DOHH2 (cell line): ENCODE data around the gene RNU5D-1.

Experiments
- H3F3A ChIP-seq: fragments of 200-600 bp; sonication (generic), shearing (Covaris generic); 2 replicates; pipeline ENCODE4 v1.6.0; 2016; ENCODE audit warnings: antibody characterized with exemption, mild to moderate bottlenecking; ENCODE audit not compliant: control insufficient read depth, insufficient read depth
- H3K27ac ChIP-seq: fragments of 200-600 bp; sonication (generic); 2 replicates; pipeline ENCODE4 v1.5.1; 2014; ENCODE audit warnings: low read depth, mild to moderate bottlenecking, low read length, moderate library complexity
- H3K27me3 ChIP-seq: fragments of 200-600 bp; sonication (generic); 2 replicates; pipeline ENCODE4 v1.6.1; 2014; ENCODE audit warnings: mild to moderate bottlenecking, low read length, mixed read lengths; ENCODE audit not compliant: control insufficient read depth
- H3K36me3 ChIP-seq: fragments of 200-600 bp; sonication (generic); 2 replicates; pipeline ENCODE4 v1.6.1; 2014; ENCODE audit warnings: mild to moderate bottlenecking, low read length, moderate library complexity, mixed read lengths; ENCODE audit not compliant: control insufficient read depth
- H3K4me1 ChIP-seq: fragments of 200-600 bp; sonication (generic); 2 replicates; pipeline ENCODE4 v1.6.1; 2014; ENCODE audit warnings: mild to moderate bottlenecking, low read length, mixed read lengths; ENCODE audit not compliant: control insufficient read depth
- H3K4me2 ChIP-seq: fragments of 200-600 bp; sonication (generic); 2 replicates; pipeline ENCODE4 v1.6.0; 2014; ENCODE audit warnings: mild to moderate bottlenecking, low read length, moderate library complexity
- H3K4me3 ChIP-seq: fragments of 200-600 bp; sonication (generic); 2 replicates; pipeline ENCODE4 v1.5.1; 2014; ENCODE audit warnings: mild to moderate bottlenecking, low read length, mixed read lengths
- H3K79me2 ChIP-seq: fragments of 200-600 bp; sonication (generic); 2 replicates; pipeline ENCODE4 v1.6.1; 2014; ENCODE audit warnings: mild to moderate bottlenecking, low read length, mixed read lengths; ENCODE audit not compliant: control insufficient read depth
- H3K9me2 ChIP-seq: fragments of 200-600 bp; sonication (generic); replicated peaks from 2 replicates; pipeline ENCODE4 v1.6.1; 2014; ENCODE audit warnings: mild to moderate bottlenecking, low read length, mixed read lengths; ENCODE audit not compliant: control insufficient read depth
- H3K9me3 ChIP-seq: fragments of 200-600 bp; sonication (generic); 2 replicates; pipeline ENCODE4 v1.6.1; 2014; ENCODE audit warnings: antibody characterized with exemption, low read length, mixed read lengths; ENCODE audit not compliant: control insufficient read depth, insufficient read depth
- H4K20me1 ChIP-seq: fragments of 200-600 bp; sonication (generic); 2 replicates; pipeline ENCODE4 v1.6.0; 2014; ENCODE audit warnings: low read depth, mild to moderate bottlenecking, antibody characterized with exemption, low read length, moderate library complexity; ENCODE audit not compliant: control insufficient read depth, insufficient read depth
- EZH2phosphoT487 ChIP-seq: fragments of 200-600 bp; sonication (generic); IDR thresholded peaks from 2 replicates; pipeline ENCODE4 v1.6.1; 2017; ENCODE audit warnings: borderline replicate concordance, mild to moderate bottlenecking, antibody characterized with exemption, low read length, moderate library complexity, mixed read lengths
- TF ChIP-seq, protein P1 (sequence below): fragments of 200-600 bp; sonication (generic); IDR thresholded peaks from one replicate; pipeline ENCODE4 v1.5.1; 2014; ENCODE audit warnings: antibody characterized with exemption, mild to moderate bottlenecking, low read depth, low read length; ENCODE audit not compliant: poor library complexity, severe bottlenecking

Gene RNU5D-1

GRCh38 chr1:44714944-44715571 lies 15.9 kb downstream of the RNU5D-1 start:
- Histone ChIP-seq H3F3A (peaks cover 42% of the 10 kb centered on the region), H3K36me3 (no peaks in the 10 kb centered on the region), H3K4me2 (peak overlapping the region; percentile 76), H3K27ac (peak overlapping the region; percentile 99), H3K4me1 (peaks cover 82% of the 10 kb centered on the region), H3K4me3 (peak overlapping the region; percentile 56), H3K9me3 (no peaks in the 10 kb centered on the region), H3K79me2 (no peaks in the 10 kb centered on the region), H3K27me3 (no peaks in the 10 kb centered on the region), H3K9me2 (no peaks in the 10 kb centered on the region), H4K20me1 (no peaks in the 10 kb centered on the region)
- no peak for TF ChIP-seq EZH2phosphoT487
- TF ChIP-seq, protein P1, sequence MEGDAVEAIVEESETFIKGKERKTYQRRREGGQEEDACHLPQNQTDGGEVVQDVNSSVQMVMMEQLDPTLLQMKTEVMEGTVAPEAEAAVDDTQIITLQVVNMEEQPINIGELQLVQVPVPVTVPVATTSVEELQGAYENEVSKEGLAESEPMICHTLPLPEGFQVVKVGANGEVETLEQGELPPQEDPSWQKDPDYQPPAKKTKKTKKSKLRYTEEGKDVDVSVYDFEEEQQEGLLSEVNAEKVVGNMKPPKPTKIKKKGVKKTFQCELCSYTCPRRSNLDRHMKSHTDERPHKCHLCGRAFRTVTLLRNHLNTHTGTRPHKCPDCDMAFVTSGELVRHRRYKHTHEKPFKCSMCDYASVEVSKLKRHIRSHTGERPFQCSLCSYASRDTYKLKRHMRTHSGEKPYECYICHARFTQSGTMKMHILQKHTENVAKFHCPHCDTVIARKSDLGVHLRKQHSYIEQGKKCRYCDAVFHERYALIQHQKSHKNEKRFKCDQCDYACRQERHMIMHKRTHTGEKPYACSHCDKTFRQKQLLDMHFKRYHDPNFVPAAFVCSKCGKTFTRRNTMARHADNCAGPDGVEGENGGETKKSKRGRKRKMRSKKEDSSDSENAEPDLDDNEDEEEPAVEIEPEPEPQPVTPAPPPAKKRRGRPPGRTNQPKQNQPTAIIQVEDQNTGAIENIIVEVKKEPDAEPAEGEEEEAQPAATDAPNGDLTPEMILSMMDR, result peak; percentile 92

DNA sequence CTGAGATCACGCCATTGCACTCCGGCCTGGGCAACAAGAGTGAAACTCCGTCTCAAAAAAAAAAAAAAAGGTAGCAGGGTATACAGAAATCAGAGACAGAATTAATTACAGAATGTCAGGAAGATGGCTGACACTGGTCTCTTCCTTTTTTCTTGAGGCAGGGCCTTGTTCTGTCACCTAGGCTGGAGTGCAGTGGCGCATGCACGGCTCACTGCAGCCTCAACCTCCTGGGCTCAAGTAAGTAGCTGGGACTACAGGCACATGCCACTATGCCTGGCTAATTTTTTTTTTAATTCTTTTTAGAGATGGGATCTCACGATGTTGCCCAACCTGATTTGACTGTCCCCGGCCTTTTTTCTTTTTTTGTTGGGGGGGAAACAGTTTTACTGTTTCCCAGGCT lies 16.4 kb downstream of the RNU5D-1 start:
- no peaks in the 10 kb centered on the region for H3K9me2 ChIP-seq
- no peaks in the 10 kb centered on the region for H3K9me3 ChIP-seq
- H3K79me2 ChIP-seq, result no peaks in the 10 kb centered on the region
- peak overlapping the region; percentile 56 for H3K4me3 ChIP-seq
- H4K20me1 ChIP-seq, result no peaks in the 10 kb centered on the region
- peak overlapping the region; percentile 76 for H3K4me2 ChIP-seq
- H3F3A ChIP-seq, result peaks cover 44% of the 10 kb centered on the region
- H3K4me1 ChIP-seq, result peaks cover 78% of the 10 kb centered on the region
- TF ChIP-seq, protein P1, result no peak
- TF ChIP-seq EZH2phosphoT487, result no peak
- H3K27ac ChIP-seq, result peak overlapping the region; percentile 99
- no peaks in the 10 kb centered on the region for H3K36me3 ChIP-seq
- H3K27me3 ChIP-seq, result no peaks in the 10 kb centered on the region

DNA sequence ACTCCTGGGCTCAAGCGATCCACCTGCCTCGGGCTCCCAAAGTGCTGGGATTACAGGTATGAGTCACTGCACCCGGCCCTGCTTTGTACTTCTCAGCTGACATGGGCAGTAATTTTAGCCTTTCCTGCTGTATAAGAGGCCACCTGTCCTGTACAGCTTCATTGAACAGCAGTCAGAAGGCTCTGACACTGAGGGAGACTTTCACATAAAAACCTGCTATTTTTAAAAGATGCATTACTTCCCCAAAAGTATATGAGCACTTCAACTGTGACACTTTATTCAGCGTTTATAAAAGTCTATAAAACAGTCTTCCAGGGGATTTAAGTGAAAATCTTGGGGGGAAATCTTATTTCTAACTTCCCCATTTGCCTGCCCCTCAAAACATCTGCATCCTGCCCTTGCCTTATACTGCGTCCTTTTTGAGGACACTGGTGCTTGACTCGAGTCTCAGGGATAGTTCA lies 17.6 kb downstream of the RNU5D-1 start:
- peak overlapping the region; percentile 50 for H3K4me3 ChIP-seq
- peak overlapping the region; percentile 76 for H3K4me2 ChIP-seq
- no peaks in the 10 kb centered on the region for H3K9me3 ChIP-seq
- no peaks in the 10 kb centered on the region for H3K79me2 ChIP-seq
- no peaks in the 10 kb centered on the region for H4K20me1 ChIP-seq
- no peaks in the 10 kb centered on the region for H3K9me2 ChIP-seq
- H3K27ac ChIP-seq, result peak overlapping the region; percentile 99
- no peaks in the 10 kb centered on the region for H3K36me3 ChIP-seq
- TF ChIP-seq, protein P1, result no peak
- TF ChIP-seq EZH2phosphoT487, result no peak
- H3K27me3 ChIP-seq, result no peaks in the 10 kb centered on the region
- H3F3A ChIP-seq, result peaks cover 44% of the 10 kb centered on the region
- H3K4me1 ChIP-seq, result peaks cover 79% of the 10 kb centered on the region
